Measurements from ENCODE around the gene TFDP2.
A peak's percentile ranks its signal among the peaks of the same experiment; 100 is the strongest.
"Not testable (repeated sequence)": the region's sequence is repeated elsewhere in the genome, so short reads cannot be mapped to it uniquely, and the experiment has no call there.

The TFDP2 gene

GRCh38 chr3:142013326-142013980 is 135.9 kb downstream of the TFDP2 start:
- no peak for FAIRE-seq

GRCh38 chr3:142009029-142009428 is 140.3 kb downstream of the TFDP2 start:
- peak; percentile 5 for FAIRE-seq

GRCh38 chr3:142007710-142008399 is 141.5 kb downstream of the TFDP2 start:
- FAIRE-seq, result no peak

GRCh38 chr3:142004957-142005356 is 144.4 kb downstream of the TFDP2 start:
- not testable (repeated sequence) for FAIRE-seq

GRCh38 chr3:142004025-142004424 is 145.3 kb downstream of the TFDP2 start:
- no peak for FAIRE-seq

GRCh38 chr3:142003291-142003690 is 146.1 kb downstream of the TFDP2 start:
- no peak for FAIRE-seq

- FAIRE-seq, result no peak
Measured at GRCh38 chr3:142000325-142000870, 148.9 kb downstream of the TFDP2 start.

- peak; percentile 49 for FAIRE-seq
Measured at GRCh38 chr3:141998669-141999290, 150.6 kb downstream of the TFDP2 start.

- no peak for FAIRE-seq
Measured at GRCh38 chr3:141996437-141996836, 152.9 kb downstream of the TFDP2 start.

GRCh38 chr3:141994856-141995255 is 154.5 kb downstream of the TFDP2 start:
- FAIRE-seq, result no peak

GRCh38 chr3:141992512-141992911 is 156.8 kb downstream of the TFDP2 start:
- FAIRE-seq, result no peak

GRCh38 chr3:141986548-141987107 is 162.7 kb downstream of the TFDP2 start:
- no peak for FAIRE-seq

- no peak for FAIRE-seq
Measured at GRCh38 chr3:141981084-141981483, 168.3 kb downstream of the TFDP2 start.

GRCh38 chr3:141979050-141979671 is 170.2 kb downstream of the TFDP2 start:
- FAIRE-seq, result no peak

- FAIRE-seq, result not testable (repeated sequence)
Measured at GRCh38 chr3:141974777-141975176, 174.6 kb downstream of the TFDP2 start.

- FAIRE-seq, result no peak
Measured at GRCh38 chr3:141972399-141972798, 176.9 kb downstream of the TFDP2 start.

GRCh38 chr3:141971571-141971970 is 177.8 kb downstream of the TFDP2 start:
- FAIRE-seq, result no peak

- no peak for FAIRE-seq
Measured at GRCh38 chr3:141969711-141970110, 179.6 kb downstream of the TFDP2 start.

- FAIRE-seq, result no peak
Measured at GRCh38 chr3:141965471-141965870, 183.9 kb downstream of the TFDP2 start.

- FAIRE-seq, result no peak
Measured at GRCh38 chr3:141963301-141963700, 186.0 kb downstream of the TFDP2 start.

GRCh38 chr3:141960731-141961130 is 188.6 kb downstream of the TFDP2 start:
- no peak for FAIRE-seq

- no peak for FAIRE-seq
Measured at GRCh38 chr3:141959589-141960554, 189.5 kb downstream of the TFDP2 start.

All from islet of Langerhans (tissue), 1 donor.